Upper lobe of left lung (tissue), 4 donors: ENCODE results near the gene FHDC1.

Experiments used
- EP300 ChIP-seq, 4 donors: sonication (generic); formaldehyde crosslinking; IDR thresholded peaks; one replicate each; pipeline ENCODE4 v1.5.1; 2017; ENCODE audit warnings: antibody characterized with exemption in 4 of 4, control low read depth in 2 of 4
- POLR2A ChIP-seq, 4 donors: fragments of 450-650 bp; IDR thresholded peaks; one replicate each; pipeline ENCODE4 v1.5.1; 2016 to 2017; ENCODE audit warnings: antibody characterized with exemption in 4 of 4, mild to moderate bottlenecking in 2 of 4
- POLR2AphosphoS5 ChIP-seq, 2 donors: sonication (generic); formaldehyde crosslinking; IDR thresholded peaks; one replicate each; pipeline ENCODE4 v1.5.1; 2017; ENCODE audit warnings: antibody characterized with exemption in 2 of 2
- TF ChIP-seq, protein P1 (sequence below), 6 experiments: fragments of 450-650 bp in 4 of 6; fragments of 200-600 bp in 2 of 6; sonication (generic) in 2 of 6; IDR thresholded peaks; one replicate each; pipeline ENCODE4 v1.5.1; 2016 to 2019; ENCODE audit warnings: antibody characterized with exemption in 6 of 6

DNA sequence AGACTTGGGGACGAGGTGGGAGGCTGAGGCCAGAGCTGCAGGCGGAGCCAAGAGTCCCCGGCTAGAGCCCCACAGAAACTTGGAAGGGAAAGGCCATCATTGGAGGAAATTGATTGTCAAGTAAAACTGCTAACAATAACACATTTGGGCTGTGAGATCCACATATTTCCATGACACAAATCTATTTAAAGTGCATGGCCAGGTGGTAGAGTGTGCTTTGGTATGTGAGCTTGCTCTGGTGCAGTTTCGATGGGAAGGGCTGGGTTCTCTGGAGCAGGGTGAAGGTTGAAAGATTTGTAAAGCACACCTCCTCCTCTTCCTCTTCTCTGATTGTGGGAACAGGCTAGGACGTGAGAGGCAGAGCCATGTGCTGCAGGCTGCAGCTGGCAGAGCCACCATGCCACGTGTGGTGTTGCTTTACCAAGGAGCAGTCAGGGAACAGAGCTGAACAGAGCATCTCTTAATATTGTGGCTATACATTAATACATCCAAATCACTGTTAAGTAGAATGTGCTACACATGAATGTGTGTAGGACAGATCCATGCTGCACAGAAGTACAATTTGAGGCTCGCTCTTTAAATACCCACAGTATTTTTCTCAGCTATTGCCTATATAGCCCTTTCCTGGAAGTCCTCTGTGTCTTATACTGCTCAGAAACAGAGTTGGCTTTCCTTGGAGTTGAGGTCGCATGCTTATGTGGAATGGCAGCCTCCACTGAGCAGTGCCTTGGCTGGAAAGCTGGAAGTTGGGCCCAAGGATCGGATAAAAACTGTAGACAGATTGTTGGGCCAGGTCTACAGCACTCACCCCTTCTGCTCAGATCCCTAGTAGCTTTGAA lies 37.7 kb downstream of the FHDC1 start:
- no peak for TF ChIP-seq POLR2AphosphoS5 (IDR thresholded peaks at IDR 0.05)
- TF ChIP-seq, protein P1, sequence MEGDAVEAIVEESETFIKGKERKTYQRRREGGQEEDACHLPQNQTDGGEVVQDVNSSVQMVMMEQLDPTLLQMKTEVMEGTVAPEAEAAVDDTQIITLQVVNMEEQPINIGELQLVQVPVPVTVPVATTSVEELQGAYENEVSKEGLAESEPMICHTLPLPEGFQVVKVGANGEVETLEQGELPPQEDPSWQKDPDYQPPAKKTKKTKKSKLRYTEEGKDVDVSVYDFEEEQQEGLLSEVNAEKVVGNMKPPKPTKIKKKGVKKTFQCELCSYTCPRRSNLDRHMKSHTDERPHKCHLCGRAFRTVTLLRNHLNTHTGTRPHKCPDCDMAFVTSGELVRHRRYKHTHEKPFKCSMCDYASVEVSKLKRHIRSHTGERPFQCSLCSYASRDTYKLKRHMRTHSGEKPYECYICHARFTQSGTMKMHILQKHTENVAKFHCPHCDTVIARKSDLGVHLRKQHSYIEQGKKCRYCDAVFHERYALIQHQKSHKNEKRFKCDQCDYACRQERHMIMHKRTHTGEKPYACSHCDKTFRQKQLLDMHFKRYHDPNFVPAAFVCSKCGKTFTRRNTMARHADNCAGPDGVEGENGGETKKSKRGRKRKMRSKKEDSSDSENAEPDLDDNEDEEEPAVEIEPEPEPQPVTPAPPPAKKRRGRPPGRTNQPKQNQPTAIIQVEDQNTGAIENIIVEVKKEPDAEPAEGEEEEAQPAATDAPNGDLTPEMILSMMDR (IDR thresholded peaks at IDR 0.05) = no peak
- TF ChIP-seq POLR2A (IDR thresholded peaks at IDR 0.05) = no peak
- TF ChIP-seq EP300 (IDR thresholded peaks at IDR 0.05) = no peak
